GM23338 (cell line): ENCODE data around the gene TNFAIP8L3. TPM values are rescaled to one million over a fixed set of nuclear protein-coding genes. Genes with fewer than 3 reads are reported as not detected.

Experiments used
- ATAC-seq: fragments of 200-7000 bp; cut with Tn5 transposase; 3 replicates; pipeline ENCODE4 v1.9.1; 2020
- DNase-seq: peaks from one replicate; pipeline ENCODE4 v3.0.0-alpha.2; 2015; ENCODE audit warnings: low spot score
- H2AFZ ChIP-seq: fragments of 200-600 bp; sonication (generic); 2 replicates; pipeline ENCODE4 v1.8.0; 2016; ENCODE audit warnings: antibody characterized with exemption, mild to moderate bottlenecking, moderate library complexity
- H3F3A ChIP-seq: fragments of 200-600 bp; sonication (generic); replicated peaks from 2 replicates; pipeline ENCODE4 v1.8.0; 2017; ENCODE audit warnings: antibody characterized with exemption, mixed run types, low read depth
- H3K27ac ChIP-seq: fragments of 200-600 bp; sonication (generic); 2 replicates; pipeline ENCODE4 v1.6.1; 2016; ENCODE audit warnings: low read depth
- H3K27me3 ChIP-seq: fragments of 200-600 bp; sonication (generic); 2 replicates; pipeline ENCODE4 v1.8.0; 2016; ENCODE audit warnings: mild to moderate bottlenecking, mixed run types, moderate library complexity; ENCODE audit not compliant: insufficient read depth
- H3K36me3 ChIP-seq: fragments of 200-600 bp; sonication (generic); 2 replicates; pipeline ENCODE4 v1.8.0; 2016; ENCODE audit warnings: mild to moderate bottlenecking; ENCODE audit not compliant: insufficient read depth
- H3K4me1 ChIP-seq: fragments of 200-600 bp; sonication (generic); 2 replicates; pipeline ENCODE4 v1.8.0; 2016; ENCODE audit warnings: mild to moderate bottlenecking, moderate library complexity; ENCODE audit not compliant: insufficient read depth
- H3K4me2 ChIP-seq: fragments of 200-600 bp; sonication (generic); 2 replicates; pipeline ENCODE4 v1.7.1; 2017; ENCODE audit warnings: mixed run types
- H3K4me3 ChIP-seq: fragments of 200-600 bp; sonication (generic); 2 replicates; pipeline ENCODE4 v1.6.1; 2016; ENCODE audit warnings: mixed run types
- H3K79me2 ChIP-seq: fragments of 200-600 bp; sonication (generic); replicated peaks from 2 replicates; pipeline ENCODE4 v1.8.0; 2017; ENCODE audit warnings: mild to moderate bottlenecking; ENCODE audit not compliant: insufficient read depth
- H3K9me2 ChIP-seq: fragments of 200-600 bp; sonication (generic); 2 replicates; pipeline ENCODE4 v1.8.0; 2017; ENCODE audit not compliant: insufficient read depth
- H4K20me1 ChIP-seq: fragments of 200-600 bp; sonication (generic); replicated peaks from 2 replicates; pipeline ENCODE4 v1.8.0; 2017; ENCODE audit warnings: mild to moderate bottlenecking; ENCODE audit not compliant: insufficient read depth
- H3K27ac Mint-ChIP-seq: 2 replicates; pipeline ENCODE4 v1.8.0; 2020; ENCODE audit warnings: inconsistent platforms, mild to moderate bottlenecking, moderate library complexity, mixed read lengths
- H3K27me3 Mint-ChIP-seq: 3 replicates; pipeline ENCODE4 v1.8.0; 2022; ENCODE audit warnings: low read depth, mild to moderate bottlenecking, moderate library complexity, mixed read lengths, inconsistent platforms; ENCODE audit not compliant: insufficient read depth, poor library complexity
- H3K36me3 Mint-ChIP-seq: 3 replicates; pipeline ENCODE4 v1.8.0; 2021; ENCODE audit warnings: low read depth, mild to moderate bottlenecking, inconsistent platforms, moderate library complexity, mixed read lengths
- H3K4me1 Mint-ChIP-seq: 3 replicates; pipeline ENCODE4 v1.8.0; 2020; ENCODE audit warnings: mild to moderate bottlenecking, inconsistent platforms, mixed read lengths
- H3K4me3 Mint-ChIP-seq: 3 replicates; pipeline ENCODE4 v1.8.0; 2021; ENCODE audit warnings: moderate library complexity, mild to moderate bottlenecking, inconsistent platforms, mixed read lengths
- H3K9me3 Mint-ChIP-seq: 3 replicates; pipeline ENCODE4 v1.8.0; 2020; ENCODE audit warnings: moderate library complexity, mild to moderate bottlenecking, inconsistent platforms, mixed read lengths
- CREB1 ChIP-seq: fragments of 250-450 bp; sonication (Bioruptor Pico); IDR thresholded peaks from 2 replicates; pipeline ENCODE4 v1.5.0; 2020; ENCODE audit warnings: low read depth, mild to moderate bottlenecking, moderate library complexity
- ETS1 ChIP-seq: IDR thresholded peaks from 2 replicates; pipeline ENCODE4 v1.6.1; 2016; ENCODE audit warnings: antibody characterized with exemption
- EZH2phosphoT487 ChIP-seq: fragments of 200-600 bp; sonication (generic); IDR thresholded peaks from one replicate; pipeline ENCODE4 v1.8.1; 2018; ENCODE audit warnings: antibody characterized with exemption; ENCODE audit not compliant: unreplicated experiment
- JUNB ChIP-seq: IDR thresholded peaks from one replicate; pipeline ENCODE4 v1.6.1; 2016; ENCODE audit warnings: antibody characterized with exemption; ENCODE audit not compliant: unreplicated experiment
- NANOG ChIP-seq: IDR thresholded peaks from 2 replicates; pipeline ENCODE4 v1.6.1; 2016; ENCODE audit warnings: antibody characterized with exemption, borderline replicate concordance
- REST ChIP-seq: IDR thresholded peaks from one replicate; pipeline ENCODE4 v1.6.1; 2018; ENCODE audit warnings: antibody characterized with exemption; ENCODE audit not compliant: unreplicated experiment
- STAT1 ChIP-seq: IDR thresholded peaks from one replicate; pipeline ENCODE4 v1.6.1; 2016; ENCODE audit warnings: antibody characterized with exemption; ENCODE audit not compliant: unreplicated experiment
- polyA plus RNA-seq: library from polyadenylated mRNA; unstranded; fragments of >200 nt; fragmentation: Nextera tagmentation; extraction: Ambion mirVana; gene quantifications from 2 replicates; pipeline ENCODE4 v1.2.1, GENCODE V29; 2016
- total RNA-seq: library from RNA; depleted of rRNA; stranded (reverse); fragments of >200 nt; shearing (Covaris generic); gene quantifications from 2 replicates; pipeline ENCODE4 v1.2.3, GENCODE V29; 2014

The TNFAIP8L3 gene
- total and polyA plus RNA-seq, 2 experiments from 2014 or later: 0.23 to 0.31 TPM

- H3K27me3 Mint-ChIP-seq: peaks cover 1% of the 10 kb centered on the region
These were observed 10.8 kb upstream of the TNFAIP8L3 start for GRCh38 chr15:51105430-51106016.

GRCh38 chr15:51104512-51104911, 9.8 kb upstream of the TNFAIP8L3 start:
- no peak overlapping the region for H3K4me3 ChIP-seq
- H3F3A ChIP-seq: no peaks in the 10 kb centered on the region
- no peak overlapping the region for H3K27ac ChIP-seq
- no peaks in the 10 kb centered on the region for H3K4me1 ChIP-seq
- peaks cover 10% of the 10 kb centered on the region for H3K4me1 Mint-ChIP-seq
- H3K27me3 Mint-ChIP-seq: peaks cover 1% of the 10 kb centered on the region
- no peak overlapping the region for H3K4me3 Mint-ChIP-seq
- H3K36me3 ChIP-seq: no peaks in the 10 kb centered on the region
- no peak overlapping the region for H2AFZ ChIP-seq
- no peaks in the 10 kb centered on the region; the same call in 1 of the 2 replicates for H4K20me1 ChIP-seq
- H3K9me3 Mint-ChIP-seq: no peaks in the 10 kb centered on the region
- no peaks in the 10 kb centered on the region for H3K27me3 ChIP-seq
- H3K9me2 ChIP-seq: no peaks in the 10 kb centered on the region; the same call in 1 of the 2 replicates
- no peak overlapping the region for H3K4me2 ChIP-seq
- H3K79me2 ChIP-seq: no peaks in the 10 kb centered on the region
- no peaks in the 10 kb centered on the region for H3K36me3 Mint-ChIP-seq
- H3K27ac Mint-ChIP-seq: no peak overlapping the region
- ATAC-seq (peak; percentile 67), DNase-seq (no peak)
- TF ChIP-seq NANOG: no peak
- TF ChIP-seq CREB1 (CRISPR knock-in tag): no peak

More at GRCh38 chr15:51105430-51106016, 10.8 kb upstream of the TNFAIP8L3 start:
- Histone ChIP-seq H3K4me1 (no peaks in the 10 kb centered on the region), H3K27me3 (no peaks in the 10 kb centered on the region), H3K9me2 (no peaks in the 10 kb centered on the region), H3K27ac (no peak overlapping the region), H4K20me1 (no peaks in the 10 kb centered on the region; the same call in 1 of the 2 replicates), H3F3A (no peaks in the 10 kb centered on the region), H3K4me3 (no peak overlapping the region), H3K4me2 (no peak overlapping the region), H3K36me3 (no peaks in the 10 kb centered on the region), H3K79me2 (no peaks in the 10 kb centered on the region), H2AFZ (no peak overlapping the region)
- peak; percentile 63 for ATAC-seq
- H3K27ac Mint-ChIP-seq: no peak overlapping the region
- no peaks in the 10 kb centered on the region for H3K36me3 Mint-ChIP-seq
- DNase-seq: peak; percentile 42
- H3K4me1 Mint-ChIP-seq: peaks cover 10% of the 10 kb centered on the region
- TF ChIP-seq STAT1 (no peak), EZH2phosphoT487 (no peak), JUNB (no peak), REST (no peak), ETS1 (no peak)
- H3K4me3 Mint-ChIP-seq: no peak overlapping the region
- H3K9me3 Mint-ChIP-seq: no peaks in the 10 kb centered on the region
